ENCODE measurements around the gene CREG2.

Gene CREG2

GRCh38 chr2:101409699-101410098 lies 22.4 kb upstream of the CREG2 start:
- DNase-seq (ENCODE audit: low spot score), result no peak

GRCh38 chr2:101408925-101409324 lies 21.6 kb upstream of the CREG2 start:
- no peak for DNase-seq (ENCODE audit: low spot score)

GRCh38 chr2:101405351-101405899 lies 18.1 kb upstream of the CREG2 start:
- no peak for DNase-seq (ENCODE audit: low spot score)

GRCh38 chr2:101403745-101404144 lies 16.4 kb upstream of the CREG2 start:
- no peak for DNase-seq (ENCODE audit: low spot score)

GRCh38 chr2:101402630-101403029 lies 15.3 kb upstream of the CREG2 start:
- DNase-seq (ENCODE audit: low spot score), result no peak

GRCh38 chr2:101401906-101402305 lies 14.6 kb upstream of the CREG2 start:
- no peak for DNase-seq (ENCODE audit: low spot score)

GRCh38 chr2:101401326-101401665 lies 14.0 kb upstream of the CREG2 start:
- DNase-seq (ENCODE audit: low spot score), result no peak

GRCh38 chr2:101400506-101401325 lies 13.4 kb upstream of the CREG2 start:
- no peak for DNase-seq (ENCODE audit: low spot score)

- no peak for DNase-seq (ENCODE audit: low spot score)
These were observed 12.7 kb upstream of the CREG2 start for GRCh38 chr2:101400048-101400447.

GRCh38 chr2:101399021-101399799 lies 11.9 kb upstream of the CREG2 start:
- DNase-seq (ENCODE audit: low spot score), result no peak

- DNase-seq (ENCODE audit: low spot score), result no peak
These were observed 11.0 kb upstream of the CREG2 start for GRCh38 chr2:101398116-101398821.

- no peak for DNase-seq (ENCODE audit: low spot score)
These were observed 9.0 kb upstream of the CREG2 start for GRCh38 chr2:101396316-101396717.

- no peak for DNase-seq (ENCODE audit: low spot score)
These were observed 8.4 kb upstream of the CREG2 start for GRCh38 chr2:101395545-101396315.

- no peak for DNase-seq (ENCODE audit: low spot score)
These were observed 929 bp upstream of the CREG2 start for GRCh38 chr2:101388232-101388631.

- no peak for DNase-seq (ENCODE audit: low spot score)
These were observed 628 bp downstream of the CREG2 start for GRCh38 chr2:101386599-101387150.

- DNase-seq (ENCODE audit: low spot score), result no peak
These were observed 4.2 kb downstream of the CREG2 start for GRCh38 chr2:101383016-101383541.

GRCh38 chr2:101382442-101382841 lies 4.9 kb downstream of the CREG2 start:
- no peak for DNase-seq (ENCODE audit: low spot score)

- DNase-seq (ENCODE audit: low spot score), result no peak
These were observed 6.9 kb downstream of the CREG2 start for GRCh38 chr2:101380376-101380775.

- no peak for DNase-seq (ENCODE audit: low spot score)
These were observed 8.2 kb downstream of the CREG2 start for GRCh38 chr2:101379091-101379490.

- no peak for DNase-seq (ENCODE audit: low spot score)
These were observed 11.7 kb downstream of the CREG2 start for GRCh38 chr2:101375653-101376052.

Data from CD4-positive, alpha-beta T cell treated with Interleukin-15 for 4 hours (primary cell).